Adrenal gland (tissue), 5 donors: ENCODE results near the gene LYPD8.

Source experiments
- POLR2A ChIP-seq, 2 donors: fragments of 450-650 bp; IDR thresholded peaks; one replicate each; pipeline ENCODE4 v1.6.1; 2017; ENCODE audit warnings: antibody characterized with exemption in 2 of 2, mild to moderate bottlenecking in 2 of 2, moderate library complexity in 1 of 2
- TF ChIP-seq, protein P1 (sequence below), 6 experiments: fragments of 450-650 bp in 4 of 6; fragments of 200-600 bp in 2 of 6; sonication (generic) in 1 of 6; IDR thresholded peaks; 1 replicate in 5 of 6; 2 replicates in 1 of 6; pipeline versions ENCODE4 v1.5.1 to v1.8.0; 2016 to 2021; ENCODE audit warnings: antibody characterized with exemption in 6 of 6, mild to moderate bottlenecking in 2 of 6, moderate library complexity in 1 of 6
- donor health status: DM: no; HTN: no; CAD: no.

DNA sequence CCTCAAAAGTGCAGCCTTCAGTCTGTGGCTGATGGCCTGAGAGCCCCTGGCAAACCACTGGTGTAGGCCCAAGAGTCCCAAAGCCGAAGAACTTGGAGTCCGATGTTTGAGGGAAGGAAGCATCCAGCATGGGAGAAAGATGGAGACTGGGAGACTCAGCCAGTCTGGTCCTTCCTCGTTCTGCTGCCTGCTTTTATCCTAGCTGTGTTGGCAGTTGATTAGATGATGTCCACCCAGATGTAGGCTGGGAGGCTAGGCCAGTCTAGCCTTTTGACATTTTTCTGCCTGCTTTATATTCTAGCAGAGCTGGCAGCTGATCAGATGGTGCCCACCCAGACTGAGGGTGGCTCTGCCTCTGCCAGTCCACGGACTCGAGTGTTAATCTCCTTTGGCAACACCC is 1.1 kb upstream of the LYPD8 start:
- TF ChIP-seq, protein P1, sequence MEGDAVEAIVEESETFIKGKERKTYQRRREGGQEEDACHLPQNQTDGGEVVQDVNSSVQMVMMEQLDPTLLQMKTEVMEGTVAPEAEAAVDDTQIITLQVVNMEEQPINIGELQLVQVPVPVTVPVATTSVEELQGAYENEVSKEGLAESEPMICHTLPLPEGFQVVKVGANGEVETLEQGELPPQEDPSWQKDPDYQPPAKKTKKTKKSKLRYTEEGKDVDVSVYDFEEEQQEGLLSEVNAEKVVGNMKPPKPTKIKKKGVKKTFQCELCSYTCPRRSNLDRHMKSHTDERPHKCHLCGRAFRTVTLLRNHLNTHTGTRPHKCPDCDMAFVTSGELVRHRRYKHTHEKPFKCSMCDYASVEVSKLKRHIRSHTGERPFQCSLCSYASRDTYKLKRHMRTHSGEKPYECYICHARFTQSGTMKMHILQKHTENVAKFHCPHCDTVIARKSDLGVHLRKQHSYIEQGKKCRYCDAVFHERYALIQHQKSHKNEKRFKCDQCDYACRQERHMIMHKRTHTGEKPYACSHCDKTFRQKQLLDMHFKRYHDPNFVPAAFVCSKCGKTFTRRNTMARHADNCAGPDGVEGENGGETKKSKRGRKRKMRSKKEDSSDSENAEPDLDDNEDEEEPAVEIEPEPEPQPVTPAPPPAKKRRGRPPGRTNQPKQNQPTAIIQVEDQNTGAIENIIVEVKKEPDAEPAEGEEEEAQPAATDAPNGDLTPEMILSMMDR (IDR thresholded peaks at IDR 0.05) = no peak
- TF ChIP-seq POLR2A (IDR thresholded peaks at IDR 0.05) = no peak
